ENCODE measurements around the gene CIDEC.
"Not testable (repeated sequence)": the region's sequence is repeated elsewhere in the genome, so short reads cannot be mapped to it uniquely, and the experiment has no call there.

DNA sequence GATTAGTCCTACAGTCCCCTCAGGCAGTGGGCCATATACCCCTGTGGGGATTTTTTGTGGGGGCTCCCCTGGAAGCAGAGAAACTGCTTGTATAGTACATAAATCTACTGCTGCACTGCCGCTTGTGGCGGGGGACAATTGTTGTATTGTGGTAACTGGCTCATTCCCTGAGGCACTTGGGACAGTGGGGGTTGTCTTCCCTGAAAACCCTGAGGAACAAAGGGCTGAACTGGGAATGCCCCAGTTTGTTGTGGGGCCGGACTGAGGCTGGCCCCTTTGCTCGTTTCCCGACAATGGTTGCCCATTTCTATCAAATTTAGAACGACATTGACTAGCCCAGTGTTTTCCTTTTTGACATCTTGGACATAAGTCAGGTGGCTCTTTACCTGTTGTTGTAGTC is 28.7 kb downstream of the CIDEC start:
- TF ChIP-seq EZH2 (IDR thresholded peaks at IDR 0.05); POLR2AphosphoS5 (IDR thresholded peaks at IDR 0.05; ENCODE audit: borderline replicate concordance, low read depth, low read length); FOXP2 (optimal IDR thresholded peaks at IDR 0.05; ENCODE audit: control extremely low read depth, extremely low read length, insufficient read depth): not testable (repeated sequence)
